Esophagus squamous epithelium (tissue), 4 donors: ENCODE results near the gene AUTS2.

ENCODE experiments used
- CTCF ChIP-seq, 6 experiments: fragments of 450-650 bp in 4 of 6; fragments of 200-600 bp in 2 of 6; sonication (generic) in 2 of 6; IDR thresholded peaks; one replicate each; pipeline ENCODE4 v1.5.1; 2016 to 2019; ENCODE audit warnings: antibody characterized with exemption in 6 of 6, mild to moderate bottlenecking in 4 of 6, moderate library complexity in 4 of 6
- POLR2A ChIP-seq, 4 donors: fragments of 450-650 bp; IDR thresholded peaks; one replicate each; pipeline ENCODE4 v1.6.1; 2017; ENCODE audit warnings: antibody characterized with exemption in 4 of 4, mild to moderate bottlenecking in 4 of 4, moderate library complexity in 3 of 4

- TF ChIP-seq POLR2A (IDR thresholded peaks at IDR 0.05) = no peak
- TF ChIP-seq CTCF (IDR thresholded peaks at IDR 0.05) = no peak
Observed at GRCh38 chr7:69643265-69643664, 45.0 kb downstream of the AUTS2 start.
